Measurements from ENCODE around the gene ATRX. TPM values are rescaled to one million over a fixed set of nuclear protein-coding genes. Genes with fewer than 3 reads are reported as not detected.

The ATRX gene
- total and polyA plus RNA-seq, 2 of the 8 experiments (the other 6 are each of a cell fraction or from before 2014, with no cell fraction given): 28.4 to 97.8 TPM

GRCh38 chrX:77561372-77561771 lies 224.6 kb downstream of the ATRX start:
- Histone ChIP-seq H4K91ac (replicated peaks; ENCODE audit: insufficient read length, low read length) (no peak overlapping the region), H2BK15ac (ENCODE audit: low read length) (no peak overlapping the region), H2BK20ac (ENCODE audit: low read length) (no peak overlapping the region), H2BK5ac (ENCODE audit: low read depth, low read length) (no peak overlapping the region), H3K4me2 (ENCODE audit: insufficient read depth in 1 of 2, low read depth in 2 of 2, low read length in 2 of 2) (no peak overlapping the region), H3K4me3 (ENCODE audit: extremely low read depth in 1 of 4, insufficient read depth in 2 of 4, low read depth in 3 of 4, low read length in 4 of 4) (no peak overlapping the region), H3K27me3 (replicated peaks in 1 of 4; ENCODE audit: control insufficient read depth in 3 of 4, extremely low read depth in 1 of 4, insufficient read depth in 3 of 4, low read length in 3 of 4) (no peaks in the 10 kb centered on the region), H4K8ac (ENCODE audit: extremely low read depth, insufficient read depth, low read length) (no peak overlapping the region), H3K56ac (replicated peaks; ENCODE audit: insufficient read length, low read depth, low read length) (no peak overlapping the region), H3K23ac (ENCODE audit: insufficient read length) (no peak overlapping the region), H2AFZ (ENCODE audit: low read length) (no peak overlapping the region), H4K20me1 (replicated peaks in 1 of 2; ENCODE audit: control insufficient read depth in 1 of 2, insufficient read depth in 2 of 2, low read length in 2 of 2) (no peaks in the 10 kb centered on the region), H3K27ac (ENCODE audit: low read depth, low read length) (no peak overlapping the region), H3K23me2 (ENCODE audit: low read depth, low read length) (no peaks in the 10 kb centered on the region), H3K18ac (ENCODE audit: extremely low read depth, low read length) (no peak overlapping the region), H3K4me1 (replicated peaks in 1 of 4; ENCODE audit: control insufficient read depth in 3 of 4, insufficient read depth in 4 of 4, low read length in 3 of 4) (no peaks in the 10 kb centered on the region), H2AK5ac (ENCODE audit: low read depth, low read length) (no peak overlapping the region), H3K36me3 (ENCODE audit: control insufficient read depth in 2 of 4, insufficient read depth in 4 of 4, low read length in 3 of 4) (peaks cover 0 to 13% (median under 1%) of the 10 kb centered on the region in 4 experiments; a peak in 1 of 8 replicates), H4K5ac (ENCODE audit: insufficient read length, low read depth, low read length) (no peak overlapping the region), H2BK12ac (ENCODE audit: low read depth, low read length) (no peak overlapping the region), H3K9ac (replicated peaks in 1 of 4; ENCODE audit: extremely low read depth in 1 of 4, low read depth in 3 of 4, low read length in 3 of 4) (no peak overlapping the region), H2BK120ac (replicated peaks; ENCODE audit: low read depth, low read length) (no peak overlapping the region), H3K79me2 (ENCODE audit: control insufficient read depth in 1 of 2, insufficient read depth in 2 of 2, low read length in 2 of 2) (no peaks in the 10 kb centered on the region), H3K4ac (replicated peaks; ENCODE audit: insufficient read length, low read depth, low read length) (no peak overlapping the region), H3K14ac (ENCODE audit: insufficient read length) (no peak overlapping the region), H3K9me3 (ENCODE audit: insufficient read depth in 2 of 2, low read depth in 1 of 2, low read length in 1 of 2) (no peaks in the 10 kb centered on the region), H3K79me1 (ENCODE audit: low read depth, low read length) (no peaks in the 10 kb centered on the region)
- 93% methylated on average over 2 of the region's 2 CpGs; no CpG with 5 or more reads in 1 of the 2 experiments for WGBS, 2 experiments (ENCODE audit: extremely low coverage in 1 of 2, insufficient coverage in 1 of 2, insufficient read length in 1 of 2, insufficient replicate concordance in 2 of 2, low coverage in 1 of 2, low lambda C conversion rate in 2 of 2, missing lambda C conversion rate in 1 of 2)
- FAIRE-seq: no peak
- POLR2A ChIA-PET (ENCODE audit: partially characterized antibody): no interaction called here
- CTCF ChIA-PET (ENCODE audit: partially characterized antibody): no interaction called here
- no peak for DNase-seq (ENCODE audit: low read depth in 1 of 2, low spot score in 2 of 2)
- no peak for TF ChIP-seq GTF2F1 (IDR thresholded peaks at IDR 0.05; ENCODE audit: borderline replicate concordance, low read depth, low read length)
- no peak for TF ChIP-seq KDM5A (IDR thresholded peaks at IDR 0.05; ENCODE audit: low read length)
- no peak for TF ChIP-seq BCL11A (IDR thresholded peaks at IDR 0.05; ENCODE audit: low read depth in 2 of 2, low read length in 2 of 2)
- TF ChIP-seq ZNF274 (IDR thresholded peaks at IDR 0.05; ENCODE audit: borderline replicate concordance, extremely low read depth, low read length): no peak
- no peak for TF ChIP-seq ASH2L (IDR thresholded peaks at IDR 0.05; ENCODE audit: low read length)
- TF ChIP-seq RNF2 (IDR thresholded peaks at IDR 0.05; ENCODE audit: borderline replicate concordance, low read depth, low read length, missing control alignments, poor library complexity, severe bottlenecking): no peak
- no peak for TF ChIP-seq BRCA1 (IDR thresholded peaks at IDR 0.05; ENCODE audit: low read depth, low read length)
- TF ChIP-seq EZH2 (IDR thresholded peaks at IDR 0.05; ENCODE audit: low read depth, low read length, severe bottlenecking): no peak
- no peak for TF ChIP-seq HDAC2 (IDR thresholded peaks at IDR 0.05; ENCODE audit: borderline replicate concordance in 1 of 2, low read depth in 2 of 2, low read length in 2 of 2)
- no peak for TF ChIP-seq CHD2 (IDR thresholded peaks at IDR 0.05; ENCODE audit: low read length)
- no peak for TF ChIP-seq RXRA (IDR thresholded peaks at IDR 0.05; ENCODE audit: insufficient read depth, low read depth, low read length)
- no peak for TF ChIP-seq NANOG (IDR thresholded peaks at IDR 0.05; ENCODE audit: insufficient read depth, low read depth, low read length, poor library complexity, severe bottlenecking)
- TF ChIP-seq HDAC6 (IDR thresholded peaks at IDR 0.05; ENCODE audit: low read depth, low read length): no peak
- TF ChIP-seq JUN (IDR thresholded peaks at IDR 0.05; ENCODE audit: low read depth, low read length): no peak

Data from H1 (cell line).